HepG2 (cell line): Measurements from ENCODE around the gene IRF5. TPM values are rescaled to one million over a fixed set of nuclear protein-coding genes. Genes with fewer than 3 reads are reported as not detected.

ENCODE experiments used
- ATAC-seq: fragments of 200-7000 bp; cut with Tn5 transposase; 3 replicates; pipeline ENCODE4 v1.9.1; 2020; ENCODE audit warnings: mild to moderate bottlenecking, moderate library complexity
- BruUV-seq: library from RNA; stranded (reverse); fragments of 400-500 nt; replicated peaks from 2 replicates; lab custom pipeline; 2021; lab: Mats Ljungman, UMichigan
- CTCF ChIA-PET: fragments of 300-600 bp; formaldehyde crosslinking; extraction: SDS; loops from one replicate; lab custom pipeline; 2021; ENCODE audit warnings: low total read pairs, inconsistent platforms, low intra/inter-chr PET ratio; lab: Yijun Ruan, JAX
- POLR2A ChIA-PET: fragments of 350-600 bp; sonication (Branson Sonifier 250); formaldehyde crosslinking; loops from one replicate; lab custom pipeline; 2020; ENCODE audit warnings: antibody characterized with exemption, inconsistent platforms; lab: Yijun Ruan, JAX
- DNase-seq: peaks from one replicate; pipeline ENCODE4 v3.0.0-alpha.2; 2015; ENCODE audit warnings: low spot score
- FAIRE-seq: peaks from 3 replicates; lab custom pipeline; 2011; peaks lifted over from hg19 to GRCh38; lab: Jason Lieb, UNC
- H2AFZ ChIP-seq: one replicate; pipeline ENCODE4 v1.6.1; 2011; ENCODE audit warnings: low read length, inconsistent platforms
- H3K27ac ChIP-seq: fragments of 300-600 bp; 3 replicates; pipeline ENCODE4 v1.8.0; 2011; ENCODE audit warnings: mixed run types, mild to moderate bottlenecking, mixed read lengths, low read length, inconsistent platforms; ENCODE audit not compliant: insufficient read depth; ENCODE audit errors: extremely low read length
- H3K27me3 ChIP-seq, 2 experiments: fragments of 200-600 bp in 1 of 2; 2 replicates in 1 of 2; 3 replicates in 1 of 2; pipeline versions ENCODE4 v1.6.0 to v1.8.0; 2011; ENCODE audit warnings: low read length in 2 of 2, mild to moderate bottlenecking in 2 of 2, moderate library complexity in 2 of 2, inconsistent platforms in 1 of 2; ENCODE audit not compliant: insufficient read depth in 2 of 2, control insufficient read depth in 1 of 2
- H3K36me3 ChIP-seq, 2 experiments: fragments of 200-600 bp in 1 of 2; replicated peaks in 1 of 2; 2 replicates in 1 of 2; 3 replicates in 1 of 2; pipeline versions ENCODE4 v1.5.1 to v1.8.0; 2011; ENCODE audit warnings: low read length in 2 of 2, inconsistent platforms in 1 of 2; ENCODE audit not compliant: insufficient read depth in 2 of 2, control insufficient read depth in 1 of 2
- H3K4me1 ChIP-seq: 2 replicates; pipeline ENCODE4 v1.5.1; 2012; ENCODE audit warnings: low read length, inconsistent platforms; ENCODE audit not compliant: insufficient read depth
- H3K4me2 ChIP-seq: 2 replicates; pipeline ENCODE4 v1.6.0; 2011; ENCODE audit warnings: low read depth, low read length, inconsistent platforms
- H3K4me3 ChIP-seq, 3 experiments: fragments of 200-600 bp in 1 of 3; sonication (generic), shearing (Covaris generic) in 1 of 3; replicated peaks in 1 of 3; 2 replicates each; pipeline ENCODE4 v1.5.1; 2011 to 2016; ENCODE audit warnings: low read length in 3 of 3, inconsistent platforms in 2 of 3, low read depth in 2 of 3, mild to moderate bottlenecking in 2 of 3, control low read depth in 1 of 3, mixed read lengths in 1 of 3; ENCODE audit not compliant: insufficient read depth in 1 of 3
- H3K79me2 ChIP-seq: one replicate; pipeline ENCODE4 v1.6.1; 2011; ENCODE audit warnings: low read length, inconsistent platforms; ENCODE audit not compliant: insufficient read depth
- H3K9ac ChIP-seq: 2 replicates; pipeline ENCODE4 v1.6.0; 2011; ENCODE audit warnings: mild to moderate bottlenecking, low read depth, low read length, inconsistent platforms; ENCODE audit not compliant: insufficient read depth
- H3K9me3 ChIP-seq: 2 replicates; pipeline ENCODE4 v1.5.1; 2012; ENCODE audit warnings: mild to moderate bottlenecking, low read length
- H4K20me1 ChIP-seq: 2 replicates; pipeline ENCODE4 v1.6.0; 2011; ENCODE audit warnings: inconsistent platforms, mild to moderate bottlenecking, low read length, moderate library complexity; ENCODE audit not compliant: insufficient read depth
- HNRNPL ChIP-seq: fragments of 200-400 bp; formaldehyde crosslinking; IDR thresholded peaks from 2 replicates; pipeline ENCODE4 v1.6.1; 2017; ENCODE audit warnings: mild to moderate bottlenecking, low read depth, low read length
- KAT2B ChIP-seq: fragments of 150-350 bp; IDR thresholded peaks from 2 replicates; pipeline ENCODE4 v1.6.1; 2014; ENCODE audit warnings: low read depth, low read length, borderline replicate concordance
- WGBS: methylation state at CpG from one replicate; pipeline ENCODE4 v1.1.6; 2017; ENCODE audit warnings: low lambda C conversion rate; 5-methylcytosine and 5-hydroxymethylcytosine counted together
- in situ Hi-C: cut with HindIII; loops from 2 replicates; pipeline ENCODE4 v1.10.0; 2017; ENCODE audit warnings: low pct_unique_long_range_greater_than_20kb; ENCODE audit not compliant: extremely low pct_ligation_motif_present
- intact Hi-C: fragments of 100-400 bp; cut with micrococcal nuclease; formaldehyde crosslinking; loops from one replicate; pipeline ENCODE4 v1.10.0; 2022; ENCODE audit not compliant: unreplicated experiment
- polyA plus RNA-seq, 8 experiments: library from polyadenylated mRNA; depleted of rRNA in 3 of 8; stranded (reverse) in 7 of 8; unstranded in 1 of 8; fragments of >200 nt; fragmentation: Illumina TruSeq in 4 of 8; extraction: Trizol in 4 of 8; gene quantifications; 2 replicates each; pipeline versions ENCODE4 v1.2.1 to v1.2.3, GENCODE V29; 2011 to 2016; ENCODE audit warnings: low read depth in 4 of 8, missing spikeins in 1 of 8, mixed read lengths in 1 of 8; ENCODE audit not compliant: insufficient read depth in 1 of 8
- total RNA-seq, 5 experiments: library from RNA; depleted of rRNA; stranded (reverse); fragments of >200 nt; fragmentation: Illumina TruSeq; extraction: Trizol; gene quantifications; 2 replicates each; pipeline ENCODE4 v1.2.3, GENCODE V29; 2016; ENCODE audit warnings: low read depth in 1 of 5
- TF ChIP-seq, protein P1 (sequence below): sonication (generic); formaldehyde crosslinking; IDR thresholded peaks from 2 replicates; pipeline ENCODE4 v1.4.0; 2020; ENCODE audit warnings: missing genetic modification reagents, borderline replicate concordance
- TF ChIP-seq, protein P2 (sequence below): sonication (generic); formaldehyde crosslinking; IDR thresholded peaks from 2 replicates; pipeline ENCODE4 v1.5.1; 2020; ENCODE audit warnings: mild to moderate bottlenecking, missing genetic modification reagents, moderate library complexity

IRF5 gene
- total and polyA plus RNA-seq, 2 of the 13 experiments (the other 11 are each of a cell fraction or from before 2014, with no cell fraction given), result 2.0 to 2.9 TPM

DNA sequence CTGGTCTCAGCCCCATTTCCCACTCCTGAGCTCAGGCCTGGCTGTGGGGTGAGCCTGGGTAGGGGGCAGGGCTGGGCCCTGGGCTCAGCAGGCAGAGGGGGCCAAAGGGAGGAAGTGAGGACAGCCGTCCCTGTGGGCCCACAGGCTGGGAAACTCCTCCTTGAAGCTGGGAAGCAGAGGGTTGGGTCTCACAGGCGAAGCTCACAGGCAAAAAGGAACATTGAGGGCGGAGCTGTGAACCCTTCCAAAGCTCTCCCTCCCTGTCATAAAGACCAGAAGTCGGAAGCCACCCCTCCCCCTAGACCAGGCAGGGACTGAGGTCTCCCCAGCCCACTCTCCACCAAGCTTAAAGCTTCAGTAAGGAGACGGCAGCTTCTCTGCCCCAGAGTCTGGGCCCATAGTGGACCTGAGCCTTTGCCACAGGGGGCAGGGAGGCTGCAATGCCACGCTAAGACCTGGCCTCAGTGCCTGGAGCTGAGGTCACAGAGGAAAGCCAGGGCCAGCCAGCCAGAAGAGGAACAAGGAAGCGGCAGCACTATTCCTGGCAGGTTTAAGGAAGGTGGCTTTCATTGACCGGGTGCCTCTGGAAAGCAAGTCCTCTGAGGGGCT lies 26.2 kb upstream of the IRF5 start:
- Histone ChIP-seq H3K36me3 (no peaks in the 10 kb centered on the region), H3K79me2 (no peaks in the 10 kb centered on the region), H3K27me3 (peaks cover 2 to 53% of the 10 kb centered on the region in 2 experiments; a peak in 3 of 5 replicates), H3K4me3 (peak overlapping the region in 1 of 3 experiments; percentile 36; a peak in 1 of 6 replicates), H2AFZ (no peak overlapping the region), H3K9ac (no peak overlapping the region), H4K20me1 (no peaks in the 10 kb centered on the region), H3K27ac (no peak overlapping the region), H3K4me1 (peaks cover 26% of the 10 kb centered on the region), H3K9me3 (no peaks in the 10 kb centered on the region), H3K4me2 (peak overlapping the region; percentile 29; the same call in 1 of the 2 replicates)
- ATAC-seq (peak; percentile 26), DNase-seq (no peak), FAIRE-seq (no peak)
- TF ChIP-seq KAT2B (no peak), HNRNPL (0 out of 2 replicates have a peak, but pooled peaks have one; percentile 25)
- TF ChIP-seq, protein P1, sequence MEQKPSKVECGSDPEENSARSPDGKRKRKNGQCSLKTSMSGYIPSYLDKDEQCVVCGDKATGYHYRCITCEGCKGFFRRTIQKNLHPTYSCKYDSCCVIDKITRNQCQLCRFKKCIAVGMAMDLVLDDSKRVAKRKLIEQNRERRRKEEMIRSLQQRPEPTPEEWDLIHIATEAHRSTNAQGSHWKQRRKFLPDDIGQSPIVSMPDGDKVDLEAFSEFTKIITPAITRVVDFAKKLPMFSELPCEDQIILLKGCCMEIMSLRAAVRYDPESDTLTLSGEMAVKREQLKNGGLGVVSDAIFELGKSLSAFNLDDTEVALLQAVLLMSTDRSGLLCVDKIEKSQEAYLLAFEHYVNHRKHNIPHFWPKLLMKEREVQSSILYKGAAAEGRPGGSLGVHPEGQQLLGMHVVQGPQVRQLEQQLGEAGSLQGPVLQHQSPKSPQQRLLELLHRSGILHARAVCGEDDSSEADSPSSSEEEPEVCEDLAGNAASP (CRISPR knock-in tag), result no peak
- TF ChIP-seq, protein P2, sequence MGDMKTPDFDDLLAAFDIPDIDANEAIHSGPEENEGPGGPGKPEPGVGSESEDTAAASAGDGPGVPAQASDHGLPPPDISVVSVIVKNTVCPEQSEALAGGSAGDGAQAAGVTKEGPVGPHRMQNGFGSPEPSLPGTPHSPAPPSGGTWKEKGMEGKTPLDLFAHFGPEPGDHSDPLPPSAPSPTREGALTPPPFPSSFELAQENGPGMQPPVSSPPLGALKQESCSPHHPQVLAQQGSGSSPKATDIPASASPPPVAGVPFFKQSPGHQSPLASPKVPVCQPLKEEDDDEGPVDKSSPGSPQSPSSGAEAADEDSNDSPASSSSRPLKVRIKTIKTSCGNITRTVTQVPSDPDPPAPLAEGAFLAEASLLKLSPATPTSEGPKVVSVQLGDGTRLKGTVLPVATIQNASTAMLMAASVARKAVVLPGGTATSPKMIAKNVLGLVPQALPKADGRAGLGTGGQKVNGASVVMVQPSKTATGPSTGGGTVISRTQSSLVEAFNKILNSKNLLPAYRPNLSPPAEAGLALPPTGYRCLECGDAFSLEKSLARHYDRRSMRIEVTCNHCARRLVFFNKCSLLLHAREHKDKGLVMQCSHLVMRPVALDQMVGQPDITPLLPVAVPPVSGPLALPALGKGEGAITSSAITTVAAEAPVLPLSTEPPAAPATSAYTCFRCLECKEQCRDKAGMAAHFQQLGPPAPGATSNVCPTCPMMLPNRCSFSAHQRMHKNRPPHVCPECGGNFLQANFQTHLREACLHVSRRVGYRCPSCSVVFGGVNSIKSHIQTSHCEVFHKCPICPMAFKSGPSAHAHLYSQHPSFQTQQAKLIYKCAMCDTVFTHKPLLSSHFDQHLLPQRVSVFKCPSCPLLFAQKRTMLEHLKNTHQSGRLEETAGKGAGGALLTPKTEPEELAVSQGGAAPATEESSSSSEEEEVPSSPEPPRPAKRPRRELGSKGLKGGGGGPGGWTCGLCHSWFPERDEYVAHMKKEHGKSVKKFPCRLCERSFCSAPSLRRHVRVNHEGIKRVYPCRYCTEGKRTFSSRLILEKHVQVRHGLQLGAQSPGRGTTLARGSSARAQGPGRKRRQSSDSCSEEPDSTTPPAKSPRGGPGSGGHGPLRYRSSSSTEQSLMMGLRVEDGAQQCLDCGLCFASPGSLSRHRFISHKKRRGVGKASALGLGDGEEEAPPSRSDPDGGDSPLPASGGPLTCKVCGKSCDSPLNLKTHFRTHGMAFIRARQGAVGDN (CRISPR knock-in tag), result peak; percentile 17; the same call in 1 of the 2 replicates
- intact Hi-C loops, result no loop called here
- no TSS peak for BruUV-seq
- WGBS, result 0% methylated on average over 3 of the region's 8 CpGs
- ChIA-PET CTCF (no interaction called here), POLR2A (no interaction called here)
- in situ Hi-C loops, result no loop called here
